Left ventricle myocardium inferior (tissue), 1 donor: ENCODE results near the gene SBK2. TPM values are rescaled to one million over a fixed set of nuclear protein-coding genes. Genes with fewer than 3 reads are reported as not detected.
A peak's percentile ranks its signal among the peaks of the same experiment; 100 is the strongest.

Experiments used
- DNase-seq: peaks from one replicate; pipeline ENCODE4 v3.0.0-alpha.2; 2020
- H3K27ac ChIP-seq: fragments of 200-600 bp; replicated peaks from 2 replicates; pipeline ENCODE4 v1.8.0; 2021
- H3K27me3 ChIP-seq: fragments of 200-600 bp; 2 replicates; pipeline ENCODE4 v1.8.0; 2021; ENCODE audit warnings: low read depth
- H3K36me3 ChIP-seq: fragments of 200-600 bp; 2 replicates; pipeline ENCODE4 v1.8.0; 2021
- H3K4me1 ChIP-seq: fragments of 200-600 bp; 2 replicates; pipeline ENCODE4 v1.8.0; 2021
- H3K4me3 ChIP-seq: fragments of 200-600 bp; 2 replicates; pipeline ENCODE4 v1.8.0; 2021; ENCODE audit warnings: mild to moderate bottlenecking, moderate library complexity
- H3K9me3 ChIP-seq: fragments of 200-600 bp; replicated peaks from 2 replicates; pipeline ENCODE4 v1.8.0; 2021
- CTCF ChIP-seq: fragments of 200-600 bp; IDR thresholded peaks from 2 replicates; pipeline ENCODE4 v1.8.0; 2021; ENCODE audit warnings: antibody characterized with exemption, mild to moderate bottlenecking, borderline replicate concordance
- intact Hi-C: fragments of 100-400 bp; cut with micrococcal nuclease; formaldehyde crosslinking; loops from one replicate; pipeline ENCODE4 v1.11.0; 2022
- total RNA-seq: library from RNA; stranded (reverse); fragmentation: NEBNext Ultra II Directional; extraction: Animal tissue kit (Norgen Biotek cat#: 25700); gene quantifications from one replicate; pipeline ENCODE4 v1.2.1, GENCODE V29; 2021
- donor health status: DM: no; HTN: yes; CAD: no; lungs with severe emphysema.

SBK2 gene
- total RNA-seq, 1 donor from 2014 or later: 6.5 TPM

GRCh38 chr19:55508120-55508519 is 28.8 kb downstream of the SBK2 start:
- peaks cover 4% of the 10 kb centered on the region for H3K27me3 ChIP-seq
- peaks cover 14% of the 10 kb centered on the region for H3K4me1 ChIP-seq
- H3K27ac ChIP-seq: no peak overlapping the region
- no peak for DNase-seq
- no peak overlapping the region for H3K4me3 ChIP-seq
- H3K36me3 ChIP-seq: no peaks in the 10 kb centered on the region
- no peaks in the 10 kb centered on the region for H3K9me3 ChIP-seq
- intact Hi-C loops: no loop called here
- TF ChIP-seq CTCF: no peak

DNA sequence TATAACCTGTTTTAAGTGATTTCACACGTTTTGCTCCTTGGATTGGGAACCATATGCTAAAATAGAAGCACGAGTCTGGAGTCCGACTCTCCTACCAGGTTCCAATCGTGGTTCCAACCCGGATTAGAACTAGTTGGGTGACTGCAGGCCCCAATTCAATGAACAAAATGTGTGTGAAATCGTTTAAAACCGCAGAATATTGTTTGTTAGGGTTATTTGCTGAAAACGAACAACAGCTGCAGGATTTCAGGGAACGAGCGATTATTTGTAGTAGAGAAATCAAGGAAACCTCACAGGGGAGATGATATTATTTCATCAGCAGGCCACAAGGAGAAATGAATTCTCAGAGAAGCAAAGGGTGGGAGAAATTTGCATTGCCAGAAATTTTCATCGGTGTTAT is 32.0 kb downstream of the SBK2 start:
- no peak for DNase-seq
- Histone ChIP-seq H3K9me3 (no peaks in the 10 kb centered on the region), H3K27me3 (no peaks in the 10 kb centered on the region), H3K27ac (no peak overlapping the region), H3K4me1 (peaks cover 14% of the 10 kb centered on the region), H3K4me3 (no peak overlapping the region), H3K36me3 (peaks cover 14% of the 10 kb centered on the region)
- intact Hi-C loops: loop anchor here (2.0 kb wide), 1 partner anchor 36 kb away; no protein-coding TSS in a partner anchor
- no peak for TF ChIP-seq CTCF

DNA sequence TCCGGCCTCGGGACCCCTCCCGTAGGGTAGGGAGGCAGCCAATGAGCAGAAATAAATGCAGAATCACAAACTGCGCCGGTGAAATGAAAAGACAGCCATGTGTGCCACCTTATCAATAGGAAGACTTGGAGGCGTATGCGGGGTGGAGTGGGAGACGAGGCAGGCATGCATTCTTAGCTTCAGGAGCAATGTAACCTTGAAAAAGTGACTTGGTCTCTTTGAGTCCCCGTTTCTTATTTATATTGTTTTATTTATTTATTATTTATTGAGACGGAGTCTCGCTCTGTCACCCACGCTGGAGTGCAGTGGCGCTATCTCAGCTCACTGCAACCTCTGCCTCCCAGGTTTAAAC is 32.7 kb downstream of the SBK2 start:
- no peak for DNase-seq
- Histone ChIP-seq H3K36me3 (peaks cover 17% of the 10 kb centered on the region), H3K27ac (peak overlapping the region; percentile 82), H3K4me1 (peaks cover 14% of the 10 kb centered on the region), H3K4me3 (peak overlapping the region; percentile 69), H3K27me3 (no peaks in the 10 kb centered on the region), H3K9me3 (no peaks in the 10 kb centered on the region)
- intact Hi-C loops: loop anchor here (2.0 kb wide), 1 partner anchor 35 kb away; no protein-coding TSS in a partner anchor
- peak; percentile 2 for TF ChIP-seq CTCF

DNA sequence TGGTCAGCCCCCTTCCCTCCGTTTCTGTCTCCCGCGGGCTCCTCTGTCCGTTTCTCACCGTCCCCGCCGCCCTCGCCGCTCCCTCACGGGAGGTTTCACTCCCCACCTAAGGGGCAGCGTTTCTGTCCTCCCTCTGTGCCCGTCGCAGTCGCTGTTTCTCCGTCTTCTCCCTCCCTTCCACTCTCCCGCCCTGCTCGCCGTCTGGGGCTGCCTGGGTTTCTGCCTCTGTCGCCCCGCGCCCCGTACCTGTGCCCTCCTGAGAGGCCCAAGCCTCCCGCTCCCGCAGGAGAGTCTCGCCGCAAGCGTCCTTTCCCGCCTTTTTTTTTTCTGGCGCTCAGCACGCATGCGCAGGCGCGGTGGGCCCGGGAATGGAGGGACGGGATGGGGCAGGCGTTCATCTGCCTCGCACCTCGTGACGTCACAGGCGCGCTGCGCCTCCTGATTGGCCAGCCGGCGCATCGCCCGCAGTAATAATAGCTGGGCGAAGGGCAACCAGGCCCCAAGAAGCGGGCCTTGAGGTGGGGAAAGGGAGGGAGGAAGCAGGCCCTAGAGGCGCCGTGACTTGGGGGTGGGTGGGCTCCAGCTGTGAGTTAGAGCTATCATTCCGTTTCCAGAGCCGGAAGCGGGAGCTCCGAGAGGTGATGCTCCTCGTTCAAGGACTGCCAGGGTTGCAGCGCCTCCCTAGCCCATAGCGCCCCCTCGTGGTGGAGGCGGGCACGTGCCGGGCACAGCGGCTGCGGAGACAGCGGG is 33.3 kb downstream of the SBK2 start:
- Histone ChIP-seq H3K4me3 (peak overlapping the region; percentile 69), H3K27me3 (no peaks in the 10 kb centered on the region), H3K36me3 (peaks cover 17% of the 10 kb centered on the region), H3K4me1 (peaks cover 14% of the 10 kb centered on the region), H3K27ac (peak overlapping the region; percentile 82), H3K9me3 (no peaks in the 10 kb centered on the region)
- TF ChIP-seq CTCF: peak; percentile 100
- intact Hi-C loops: loop anchor here (2.0 kb wide), 1 partner anchor 35 kb away; no protein-coding TSS in a partner anchor
- DNase-seq: peak; percentile 93

- intact Hi-C loops: no loop called here
- Histone ChIP-seq H3K36me3 (peaks cover 17% of the 10 kb centered on the region), H3K4me1 (peaks cover 14% of the 10 kb centered on the region), H3K27ac (no peak overlapping the region), H3K9me3 (no peaks in the 10 kb centered on the region), H3K4me3 (peak overlapping the region; percentile 69), H3K27me3 (no peaks in the 10 kb centered on the region)
- DNase-seq: no peak
- TF ChIP-seq CTCF: no peak
Observed at GRCh38 chr19:55503157-55503501, 33.8 kb downstream of the SBK2 start.
